Vagina (tissue), 2 donors: ENCODE results near the gene GRIK2.

ENCODE experiments used
- POLR2A ChIP-seq, 2 donors: fragments of 450-650 bp; IDR thresholded peaks; one replicate each; pipeline ENCODE4 v1.6.1; 2017; ENCODE audit warnings: antibody characterized with exemption in 2 of 2, mild to moderate bottlenecking in 2 of 2, moderate library complexity in 2 of 2
- POLR2AphosphoS5 ChIP-seq, 2 donors: sonication (generic); formaldehyde crosslinking; IDR thresholded peaks; one replicate each; pipeline ENCODE4 v1.9.0; 2017; ENCODE audit warnings: antibody characterized with exemption in 2 of 2, mild to moderate bottlenecking in 2 of 2, low read depth in 1 of 2; ENCODE audit not compliant: insufficient read depth in 1 of 2
- TF ChIP-seq, protein P1 (sequence below), 3 experiments: fragments of 450-650 bp in 2 of 3; fragments of 200-600 bp in 1 of 3; sonication (generic) in 1 of 3; IDR thresholded peaks; one replicate each; pipeline ENCODE4 v1.5.1; 2017 to 2019; ENCODE audit warnings: antibody characterized with exemption in 3 of 3, mild to moderate bottlenecking in 2 of 3, moderate library complexity in 2 of 3

DNA sequence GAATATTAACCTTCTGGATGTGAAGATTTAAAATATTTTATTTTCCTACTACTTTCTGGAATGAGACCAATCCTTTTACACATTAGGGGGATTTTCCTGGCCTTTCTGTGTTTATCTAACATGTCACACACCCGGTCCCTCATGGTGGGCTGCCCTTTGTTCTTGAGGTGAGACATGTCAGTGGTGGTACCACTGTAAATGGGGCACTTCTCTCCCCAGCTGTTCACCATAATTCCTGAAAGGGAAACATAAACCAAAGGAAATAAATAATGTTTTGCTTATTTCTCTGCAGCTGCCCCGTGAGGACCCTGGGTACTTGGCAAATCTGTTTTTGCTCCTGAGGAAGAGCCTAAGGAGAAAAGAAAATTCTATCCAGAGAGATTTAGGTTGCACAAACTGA is 41.1 kb downstream of the GRIK2 start:
- TF ChIP-seq, protein P1, sequence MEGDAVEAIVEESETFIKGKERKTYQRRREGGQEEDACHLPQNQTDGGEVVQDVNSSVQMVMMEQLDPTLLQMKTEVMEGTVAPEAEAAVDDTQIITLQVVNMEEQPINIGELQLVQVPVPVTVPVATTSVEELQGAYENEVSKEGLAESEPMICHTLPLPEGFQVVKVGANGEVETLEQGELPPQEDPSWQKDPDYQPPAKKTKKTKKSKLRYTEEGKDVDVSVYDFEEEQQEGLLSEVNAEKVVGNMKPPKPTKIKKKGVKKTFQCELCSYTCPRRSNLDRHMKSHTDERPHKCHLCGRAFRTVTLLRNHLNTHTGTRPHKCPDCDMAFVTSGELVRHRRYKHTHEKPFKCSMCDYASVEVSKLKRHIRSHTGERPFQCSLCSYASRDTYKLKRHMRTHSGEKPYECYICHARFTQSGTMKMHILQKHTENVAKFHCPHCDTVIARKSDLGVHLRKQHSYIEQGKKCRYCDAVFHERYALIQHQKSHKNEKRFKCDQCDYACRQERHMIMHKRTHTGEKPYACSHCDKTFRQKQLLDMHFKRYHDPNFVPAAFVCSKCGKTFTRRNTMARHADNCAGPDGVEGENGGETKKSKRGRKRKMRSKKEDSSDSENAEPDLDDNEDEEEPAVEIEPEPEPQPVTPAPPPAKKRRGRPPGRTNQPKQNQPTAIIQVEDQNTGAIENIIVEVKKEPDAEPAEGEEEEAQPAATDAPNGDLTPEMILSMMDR (IDR thresholded peaks at IDR 0.05) = no peak
- no peak for TF ChIP-seq POLR2A (IDR thresholded peaks at IDR 0.05)
- no peak for TF ChIP-seq POLR2AphosphoS5 (IDR thresholded peaks at IDR 0.05; ENCODE audit: insufficient read depth in 1 of 2, low read depth in 1 of 2)
